Measurements from ENCODE around the gene RAB24.

Gene RAB24

DNA sequence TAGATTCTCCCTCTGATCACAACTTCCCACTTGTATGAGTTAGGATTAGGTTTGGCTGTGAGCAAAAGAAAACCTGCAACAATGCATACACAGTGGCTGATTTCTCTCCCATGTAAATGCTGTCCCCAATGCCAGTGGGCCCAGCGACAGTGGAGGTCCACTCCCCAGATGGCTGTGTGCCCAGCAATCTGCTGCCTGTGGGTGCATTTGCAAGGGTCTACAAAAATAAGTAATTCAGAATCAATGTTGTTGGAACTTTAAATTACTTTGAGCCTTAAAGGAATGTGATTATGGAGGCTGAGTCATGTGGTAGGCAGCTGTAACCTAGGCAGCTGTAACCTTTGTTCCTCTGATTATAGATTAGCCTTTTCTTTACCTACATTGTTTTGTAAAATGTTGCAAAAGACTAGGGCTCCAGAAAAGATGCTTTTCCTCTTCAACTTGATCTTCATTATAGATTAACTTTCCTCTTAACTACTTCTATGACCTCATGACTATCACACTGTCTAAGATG lies 22.4 kb upstream of the RAB24 start:
- no peak for DNase-seq (ENCODE audit: low read depth)
- no peak overlapping the region for H3K4me3 ChIP-seq (replicated peaks; ENCODE audit: low read depth, low read length)
- TF ChIP-seq, protein P1, sequence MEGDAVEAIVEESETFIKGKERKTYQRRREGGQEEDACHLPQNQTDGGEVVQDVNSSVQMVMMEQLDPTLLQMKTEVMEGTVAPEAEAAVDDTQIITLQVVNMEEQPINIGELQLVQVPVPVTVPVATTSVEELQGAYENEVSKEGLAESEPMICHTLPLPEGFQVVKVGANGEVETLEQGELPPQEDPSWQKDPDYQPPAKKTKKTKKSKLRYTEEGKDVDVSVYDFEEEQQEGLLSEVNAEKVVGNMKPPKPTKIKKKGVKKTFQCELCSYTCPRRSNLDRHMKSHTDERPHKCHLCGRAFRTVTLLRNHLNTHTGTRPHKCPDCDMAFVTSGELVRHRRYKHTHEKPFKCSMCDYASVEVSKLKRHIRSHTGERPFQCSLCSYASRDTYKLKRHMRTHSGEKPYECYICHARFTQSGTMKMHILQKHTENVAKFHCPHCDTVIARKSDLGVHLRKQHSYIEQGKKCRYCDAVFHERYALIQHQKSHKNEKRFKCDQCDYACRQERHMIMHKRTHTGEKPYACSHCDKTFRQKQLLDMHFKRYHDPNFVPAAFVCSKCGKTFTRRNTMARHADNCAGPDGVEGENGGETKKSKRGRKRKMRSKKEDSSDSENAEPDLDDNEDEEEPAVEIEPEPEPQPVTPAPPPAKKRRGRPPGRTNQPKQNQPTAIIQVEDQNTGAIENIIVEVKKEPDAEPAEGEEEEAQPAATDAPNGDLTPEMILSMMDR (IDR thresholded peaks at IDR 0.05; ENCODE audit: low read length, missing control alignments) = no peak

DNA sequence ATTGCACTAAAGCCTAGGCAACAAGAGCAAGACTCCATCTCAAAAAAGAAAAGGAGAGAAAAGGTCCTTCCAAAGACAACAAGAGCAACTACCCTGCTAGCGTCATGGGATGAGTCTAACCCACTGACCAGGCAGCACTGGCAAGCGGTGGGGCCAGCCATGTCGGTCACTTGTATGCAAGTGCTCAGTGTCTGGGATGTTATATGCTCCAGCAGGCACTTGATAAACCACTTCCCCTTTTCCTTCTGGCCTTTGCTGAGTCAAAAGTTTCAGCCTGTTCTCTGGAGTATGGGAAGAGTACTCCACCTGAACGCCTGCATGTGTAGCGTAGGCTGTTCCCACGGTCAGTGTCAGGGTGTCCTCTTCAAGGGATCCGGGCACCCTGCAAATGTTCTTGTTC lies 17.4 kb upstream of the RAB24 start:
- DNase-seq (ENCODE audit: low read depth) = no peak
- no peak overlapping the region for H3K4me3 ChIP-seq (replicated peaks; ENCODE audit: low read depth, low read length)
- TF ChIP-seq, protein P1 (IDR thresholded peaks at IDR 0.05; ENCODE audit: low read length, missing control alignments) = no peak

DNA sequence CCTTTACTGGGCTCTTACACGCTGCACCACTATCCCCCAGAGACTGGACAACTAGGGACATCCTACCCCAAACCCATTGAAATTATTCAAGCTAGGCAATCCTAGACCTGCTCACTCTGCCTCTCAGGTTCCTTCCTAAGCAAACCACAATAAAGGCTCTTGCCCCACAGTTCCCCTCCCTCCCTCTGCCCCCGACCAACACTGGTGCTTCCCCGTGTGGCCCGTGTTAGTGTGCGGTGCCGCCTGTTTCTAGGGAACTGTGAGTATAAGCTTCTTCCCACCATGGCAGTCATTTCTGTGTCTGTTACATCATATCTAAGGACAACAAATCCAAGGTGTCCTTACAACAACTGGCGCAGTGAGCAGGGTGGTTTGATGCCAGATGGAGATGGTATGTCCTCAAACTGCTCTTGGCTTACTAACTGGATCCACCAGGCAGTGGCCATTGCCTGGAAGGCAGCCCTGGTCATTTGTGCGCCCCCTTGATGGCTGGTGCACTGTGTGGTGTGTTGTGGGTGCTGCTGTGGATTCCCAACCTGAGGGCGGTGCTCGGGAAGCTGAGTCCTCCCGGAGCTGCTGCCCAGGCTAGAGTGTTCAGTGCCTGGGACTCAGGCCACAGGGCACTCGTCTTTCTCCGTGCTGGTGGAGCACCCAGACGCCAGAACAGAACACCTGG lies 16.5 kb upstream of the RAB24 start:
- H3K4me3 ChIP-seq (replicated peaks; ENCODE audit: low read depth, low read length) = no peak overlapping the region
- DNase-seq (ENCODE audit: low read depth) = no peak
- TF ChIP-seq, protein P1 (IDR thresholded peaks at IDR 0.05; ENCODE audit: low read length, missing control alignments) = no peak

DNA sequence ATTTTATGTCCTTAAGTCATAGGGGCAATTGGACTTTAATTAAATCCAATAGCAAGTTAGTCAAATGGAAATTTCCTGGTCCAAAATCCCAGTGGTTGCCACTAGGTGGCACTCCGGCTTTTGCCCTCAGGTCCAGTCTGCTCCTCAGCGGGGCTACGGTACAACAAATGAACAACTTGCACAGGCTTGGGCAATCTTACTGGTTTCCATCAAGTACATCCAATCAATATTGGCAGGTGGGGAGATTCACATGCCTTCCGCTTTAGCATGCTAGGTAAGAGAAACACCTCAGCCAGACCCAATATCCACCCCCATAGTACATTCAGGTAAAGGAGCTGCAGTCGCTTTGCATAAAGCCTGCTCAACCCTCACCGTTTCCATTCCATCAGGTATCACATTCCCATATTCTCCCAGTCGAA lies 14.4 kb upstream of the RAB24 start:
- TF ChIP-seq, protein P1 (IDR thresholded peaks at IDR 0.05; ENCODE audit: low read length, missing control alignments) = peak; percentile 94
- DNase-seq (ENCODE audit: low read depth) = peak; percentile 88
- H3K4me3 ChIP-seq (replicated peaks; ENCODE audit: low read depth, low read length) = no peak overlapping the region

DNA sequence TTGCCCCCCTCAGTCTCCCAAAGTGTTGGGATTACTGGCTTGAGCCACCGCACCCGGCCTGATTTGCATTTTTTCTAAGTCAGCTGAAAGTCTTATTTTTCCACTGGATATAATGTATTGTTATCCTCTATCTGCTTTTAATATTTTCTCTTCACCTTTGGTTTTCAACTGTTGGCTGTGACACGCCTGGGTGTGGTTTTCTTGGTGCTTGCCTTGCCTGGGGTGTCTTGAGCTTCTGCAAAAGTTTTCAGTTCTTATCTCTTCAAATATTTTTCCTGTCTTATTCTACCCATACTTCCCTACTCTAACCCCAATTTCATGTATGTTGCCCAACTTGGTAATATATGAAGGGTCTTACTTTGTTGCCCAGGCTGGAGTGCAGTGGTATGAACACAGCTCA lies 12.5 kb upstream of the RAB24 start:
- DNase-seq (ENCODE audit: low read depth) = no peak
- TF ChIP-seq, protein P1 (IDR thresholded peaks at IDR 0.05; ENCODE audit: low read length, missing control alignments) = no peak
- H3K4me3 ChIP-seq (replicated peaks; ENCODE audit: low read depth, low read length) = no peak overlapping the region

DNA sequence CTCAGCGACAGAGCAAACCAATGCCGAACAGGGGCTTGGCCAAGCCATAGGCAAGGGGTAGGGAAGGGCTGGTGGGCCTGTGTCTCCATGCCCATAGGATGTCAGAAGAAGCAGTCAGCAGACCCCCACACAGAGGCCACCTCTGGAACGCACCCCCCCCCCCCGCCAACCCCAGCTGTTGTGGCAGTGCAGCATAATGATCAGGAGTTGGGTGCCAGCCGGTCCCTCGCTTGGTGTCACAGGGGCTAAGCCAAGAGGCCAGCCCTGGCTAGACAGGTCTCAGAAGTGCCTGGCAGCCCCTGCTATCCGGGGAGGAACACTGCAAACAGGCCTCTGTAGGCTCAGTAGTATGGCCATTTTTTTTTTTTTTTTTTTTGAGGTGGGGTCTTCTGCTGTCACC lies 11.9 kb upstream of the RAB24 start:
- DNase-seq (ENCODE audit: low read depth) = no peak
- TF ChIP-seq, protein P1 (IDR thresholded peaks at IDR 0.05; ENCODE audit: low read length, missing control alignments) = no peak
- H3K4me3 ChIP-seq (replicated peaks; ENCODE audit: low read depth, low read length) = no peak overlapping the region
